Activated CD8-positive, alpha-beta memory T cell treated with anti-CD3 and anti-CD28 coated beads for 48 hours (primary cell): ENCODE data around the gene JAK1.
"Not testable (repeated sequence)": the region's sequence is repeated elsewhere in the genome, so short reads cannot be mapped to it uniquely, and the experiment has no call there.

Source experiments
- DNase-seq, 3 experiments: peaks; one replicate each; pipeline ENCODE4 v3.0.0-alpha.2; 2020; ENCODE audit warnings: low read depth in 2 of 3, low spot score in 2 of 3

JAK1 gene

GRCh38 chr1:64843675-64844074 is 122.7 kb downstream of the JAK1 start:
- DNase-seq, result no peak

- no peak for DNase-seq
Observed at GRCh38 chr1:64842224-64842623, 124.1 kb downstream of the JAK1 start.

- DNase-seq, result no peak
Observed at GRCh38 chr1:64841330-64842065, 124.9 kb downstream of the JAK1 start.

DNA sequence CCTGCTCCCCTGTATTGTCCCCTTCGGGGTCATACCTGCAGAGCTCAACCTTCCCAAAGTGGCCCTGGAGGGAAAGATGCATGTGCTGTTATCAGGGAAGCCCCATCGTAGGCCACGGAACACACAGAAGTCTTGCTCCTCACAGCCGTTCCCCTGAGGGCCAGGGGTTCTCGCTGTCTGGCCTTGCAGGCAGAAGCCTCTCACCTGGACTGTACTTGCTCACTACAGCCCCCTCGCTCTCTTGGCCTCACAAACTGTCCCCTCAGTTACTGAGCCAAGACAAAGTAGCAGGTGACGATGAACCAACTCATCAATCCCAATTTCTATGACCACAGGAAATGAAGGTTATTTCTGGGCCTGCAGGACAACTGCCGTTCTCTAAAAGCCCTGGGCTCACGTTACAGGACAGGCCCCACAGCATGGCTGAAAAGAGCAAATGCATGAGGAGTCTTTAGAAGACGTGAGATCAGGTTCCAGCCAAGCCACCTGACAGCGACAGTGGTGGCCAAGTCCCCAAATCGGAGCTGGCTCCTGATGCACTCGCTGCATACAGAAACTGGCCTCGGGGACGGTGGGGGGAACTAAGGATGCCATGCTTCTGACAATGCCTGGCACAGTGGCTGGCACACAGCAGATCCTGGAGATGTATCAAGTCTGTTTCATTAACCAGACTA is 126.5 kb downstream of the JAK1 start:
- no peak for DNase-seq

DNA sequence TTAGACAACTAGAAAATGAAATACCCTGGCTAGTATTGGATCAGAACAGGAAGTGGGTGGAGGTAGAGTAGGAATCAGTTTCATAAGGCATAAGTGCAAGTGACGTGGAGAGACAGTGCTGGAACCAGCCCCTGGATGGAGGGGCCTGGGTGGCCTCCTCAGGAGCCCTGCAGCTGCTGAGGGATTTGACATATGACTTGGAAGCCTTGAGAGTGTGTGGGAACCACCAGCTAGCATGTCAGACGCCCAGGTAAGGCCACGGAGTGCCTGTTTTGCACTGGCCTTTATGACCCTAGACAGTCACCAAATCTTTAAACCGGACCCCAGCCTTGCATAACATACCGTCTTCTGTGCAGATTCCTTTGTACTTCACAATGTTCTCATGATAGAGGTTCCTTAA is 127.1 kb downstream of the JAK1 start:
- DNase-seq, result no peak

- no peak for DNase-seq
Observed at GRCh38 chr1:64838486-64838885, 127.9 kb downstream of the JAK1 start.

- DNase-seq, result no peak
Observed at GRCh38 chr1:64836802-64837201, 129.5 kb downstream of the JAK1 start.

- DNase-seq, result no peak
Observed at GRCh38 chr1:64834734-64835133, 131.6 kb downstream of the JAK1 start.

DNA sequence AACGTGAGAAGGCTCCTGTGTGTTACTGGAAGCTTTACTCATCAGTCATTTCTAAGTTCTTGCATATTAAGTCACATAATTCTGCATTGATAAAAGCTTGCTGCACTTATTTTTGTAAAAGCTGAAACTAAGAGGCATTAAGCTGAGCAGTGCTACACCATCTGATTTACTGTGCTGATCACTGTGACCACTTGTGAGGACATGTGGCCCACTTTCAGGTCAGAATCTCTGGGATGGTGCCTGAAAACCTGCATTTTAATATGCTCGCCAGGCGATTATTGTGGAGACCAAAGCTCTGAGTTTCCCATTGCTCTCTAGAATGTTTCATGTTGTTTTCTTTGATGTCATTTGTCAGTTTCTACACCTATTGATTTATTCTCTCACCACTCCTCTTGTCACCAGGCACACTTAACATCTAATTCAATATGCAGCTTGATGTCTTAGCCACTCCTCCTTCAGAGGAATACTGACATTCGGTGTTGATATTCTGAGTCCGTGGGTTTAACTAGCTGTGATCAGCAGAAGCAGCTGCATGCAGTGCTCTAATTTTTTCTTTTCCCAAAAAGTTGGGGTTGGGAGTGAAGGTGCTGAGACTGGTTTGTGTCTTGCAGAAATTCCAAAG is 136.2 kb downstream of the JAK1 start:
- DNase-seq, result no peak

GRCh38 chr1:64829411-64830029 is 136.8 kb downstream of the JAK1 start:
- no peak for DNase-seq

- DNase-seq, result no peak
Observed at GRCh38 chr1:64828829-64829228, 137.5 kb downstream of the JAK1 start.

DNA sequence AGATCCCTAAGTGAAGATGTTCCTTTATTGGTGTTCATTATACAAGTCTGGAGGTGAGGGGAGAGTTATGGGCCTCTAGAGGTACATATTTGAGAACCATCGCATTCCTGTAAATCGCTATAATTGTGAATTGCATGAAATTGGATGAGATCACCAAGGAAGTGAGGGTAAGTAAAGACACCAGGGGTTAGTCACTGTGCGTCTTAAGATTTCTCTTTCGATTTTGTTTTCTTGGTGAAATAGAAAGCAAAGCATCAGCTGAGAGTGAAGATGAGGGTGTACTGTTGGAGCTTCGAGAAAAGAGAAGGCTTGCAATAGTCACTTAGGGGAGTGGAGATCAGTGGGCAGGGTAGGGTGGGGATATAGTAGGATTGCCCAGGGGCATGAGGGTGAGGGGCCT is 139.4 kb downstream of the JAK1 start:
- no peak for DNase-seq

GRCh38 chr1:64823691-64824476 is 142.5 kb downstream of the JAK1 start:
- no peak for DNase-seq

DNA sequence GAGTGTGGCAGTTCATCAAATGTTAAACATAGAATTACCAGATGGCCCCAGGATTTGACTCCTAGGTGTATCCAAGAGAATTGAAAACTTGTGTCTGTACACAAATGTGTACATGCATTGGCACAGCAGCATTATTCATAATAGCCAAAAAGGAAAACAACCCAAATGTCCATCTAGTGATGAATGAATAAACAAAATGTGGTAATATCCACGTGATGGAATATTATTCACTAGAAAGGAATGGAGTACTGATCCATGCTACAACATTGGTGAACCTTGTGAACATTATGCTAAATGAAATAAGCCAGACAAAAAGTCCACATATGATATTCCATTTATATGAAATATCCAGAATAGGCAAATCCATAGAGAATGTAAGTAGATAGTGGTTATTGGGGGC is 143.7 kb downstream of the JAK1 start:
- no peak for DNase-seq

DNA sequence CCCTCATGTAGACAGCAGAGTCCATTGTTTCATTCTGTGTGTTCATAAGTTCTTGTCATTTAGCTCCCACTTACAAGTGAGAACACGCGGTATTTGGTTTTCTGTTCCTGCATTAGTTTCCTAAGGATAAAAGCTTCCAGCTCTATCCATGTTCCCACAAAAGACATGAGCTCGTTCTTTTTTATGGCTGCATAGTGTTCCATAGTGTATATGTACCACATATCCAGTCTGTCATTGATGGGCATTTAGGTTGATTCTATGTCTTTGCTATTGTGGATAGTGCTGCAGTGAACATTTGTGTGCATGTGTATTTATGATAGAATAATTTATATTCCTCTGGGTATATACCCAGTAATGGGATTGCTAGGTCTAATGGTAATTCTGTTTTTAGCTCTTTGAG is 145.8 kb downstream of the JAK1 start:
- not testable (repeated sequence) for DNase-seq

- DNase-seq, result not testable (repeated sequence)
Observed at GRCh38 chr1:64817364-64817763, 149.0 kb downstream of the JAK1 start.

- no peak for DNase-seq
Observed at GRCh38 chr1:64814427-64814826, 151.9 kb downstream of the JAK1 start.

DNA sequence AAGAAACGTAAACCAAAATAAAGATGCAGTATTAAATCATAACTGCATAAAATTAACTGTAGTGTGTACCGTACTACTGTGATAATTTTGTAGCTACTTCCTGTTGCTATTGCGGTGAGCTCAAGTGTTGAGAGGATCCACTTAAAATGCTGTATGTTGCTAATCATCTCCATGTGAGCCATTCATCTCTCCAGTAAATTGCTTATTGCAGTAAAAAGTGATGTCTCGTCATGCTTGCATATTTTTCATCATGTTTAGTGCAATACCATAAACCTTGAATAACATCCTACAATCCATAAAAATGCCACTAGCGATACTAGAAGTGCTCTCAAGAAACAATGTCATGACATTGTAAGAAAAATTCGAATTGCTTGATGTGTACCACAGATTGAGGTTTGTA is 155.2 kb downstream of the JAK1 start:
- DNase-seq, result no peak

- no peak for DNase-seq
Observed at GRCh38 chr1:64810001-64810400, 156.3 kb downstream of the JAK1 start.

GRCh38 chr1:64809309-64809708 is 157.0 kb downstream of the JAK1 start:
- no peak for DNase-seq

DNA sequence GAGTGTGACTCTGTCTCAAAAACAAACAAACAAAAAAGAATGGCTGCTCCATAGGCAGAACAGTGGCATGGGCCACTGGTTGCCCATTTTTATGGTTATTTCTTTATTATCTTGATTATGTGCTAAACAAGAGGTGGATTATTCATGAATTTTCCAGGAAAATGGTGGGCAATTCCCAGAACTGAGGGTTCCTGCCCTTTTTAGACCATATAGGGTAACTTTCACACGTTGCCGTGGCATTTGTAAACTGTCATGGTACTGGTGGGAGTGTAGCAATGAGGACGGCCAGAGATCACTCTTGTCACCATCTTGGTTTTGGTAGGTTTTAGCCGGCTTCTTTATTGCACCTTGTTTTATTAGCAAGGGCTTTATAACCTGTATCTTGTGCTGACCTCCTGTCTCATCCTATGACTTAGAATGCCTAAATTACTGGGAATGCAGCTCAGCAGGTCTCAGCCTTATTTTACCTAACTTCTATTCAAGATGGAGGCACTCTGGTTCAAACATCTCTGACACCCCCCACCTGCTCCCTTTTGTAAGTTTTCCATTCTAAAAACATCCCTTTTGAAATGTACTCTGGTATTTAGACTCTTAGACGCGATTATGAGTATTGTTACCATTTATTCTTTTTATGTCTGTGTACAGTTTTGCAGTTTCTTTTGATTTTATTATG is 164.4 kb downstream of the JAK1 start:
- DNase-seq, result no peak
